SK-N-SH (cell line): Measurements from ENCODE around the gene METTL25B. TPM values are rescaled to one million over a fixed set of nuclear protein-coding genes. Genes with fewer than 3 reads are reported as not detected.

ENCODE experiments used
- CTCF ChIA-PET: fragments of 300-600, 350-600 bp; formaldehyde crosslinking; extraction: SDS; loops from one replicate; lab custom pipeline; 2021; lab: Yijun Ruan, JAX
- POLR2A ChIA-PET: fragments of 350-600 bp; sonication (Branson Sonifier 250); formaldehyde crosslinking; extraction: SDS; loops from one replicate; lab custom pipeline; 2020; ENCODE audit warnings: antibody characterized with exemption, inconsistent platforms; lab: Yijun Ruan, JAX
- DNase-seq: peaks from one replicate; pipeline ENCODE4 v3.0.0; 2012
- H2AFZ ChIP-seq: fragments of 200-600 bp; sonication (generic); 2 replicates; pipeline ENCODE4 v1.8.1; 2016; ENCODE audit warnings: antibody characterized with exemption, mild to moderate bottlenecking, low read depth
- H3F3A ChIP-seq: fragments of 200-600 bp; sonication (generic); replicated peaks from 2 replicates; pipeline ENCODE3; 2016; ENCODE audit warnings: antibody characterized with exemption, mild to moderate bottlenecking; ENCODE audit not compliant: insufficient read depth
- H3K27ac ChIP-seq, 2 experiments: fragments of 200-500 bp in 1 of 2; fragments of 200-600 bp in 1 of 2; sonication (Bioruptor generic) in 1 of 2; sonication (generic), shearing (Covaris generic) in 1 of 2; 2 replicates each; pipeline versions ENCODE4 v1.5.1 to v1.6.1; 2014 to 2016; ENCODE audit warnings: low read depth in 2 of 2, inconsistent platforms in 1 of 2, low read length in 1 of 2, mild to moderate bottlenecking in 1 of 2, mixed read lengths in 1 of 2
- H3K27me3 ChIP-seq: fragments of 200-600 bp; sonication (generic), shearing (Covaris generic); 2 replicates; pipeline ENCODE4 v1.6.1; 2016; ENCODE audit warnings: mixed run types; ENCODE audit not compliant: insufficient read depth
- H3K36me3 ChIP-seq, 2 experiments: fragments of 200-500 bp in 1 of 2; fragments of 200-600 bp in 1 of 2; sonication (Bioruptor generic) in 1 of 2; sonication (generic) in 1 of 2; replicated peaks in 1 of 2; 2 replicates each; pipeline versions ENCODE3 to v1.5.1; 2014 to 2016; ENCODE audit warnings: low read length in 1 of 2, mild to moderate bottlenecking in 1 of 2; ENCODE audit not compliant: insufficient read depth in 2 of 2, control insufficient read depth in 1 of 2
- H3K4me1 ChIP-seq, 2 experiments: fragments of 200-500 bp in 1 of 2; fragments of 200-600 bp in 1 of 2; sonication (Bioruptor generic) in 1 of 2; sonication (generic), shearing (Covaris generic) in 1 of 2; 2 replicates each; pipeline versions ENCODE4 v1.5.1 to v1.6.1; 2014 to 2016; ENCODE audit warnings: low read depth in 1 of 2, low read length in 1 of 2, mixed run types in 1 of 2; ENCODE audit not compliant: insufficient read depth in 2 of 2, control insufficient read depth in 1 of 2
- H3K4me2 ChIP-seq: fragments of 200-600 bp; sonication (generic), shearing (Covaris generic); 2 replicates; pipeline ENCODE4 v1.6.1; 2017; ENCODE audit warnings: mixed run types
- H3K4me3 ChIP-seq, 2 experiments: fragments of 200-500 bp in 1 of 2; fragments of 200-600 bp in 1 of 2; sonication (Bioruptor generic) in 1 of 2; sonication (generic), shearing (Covaris generic) in 1 of 2; 2 replicates each; pipeline versions ENCODE4 v1.5.1 to v1.8.1; 2014 to 2016; ENCODE audit warnings: low read depth in 2 of 2, inconsistent platforms in 1 of 2, low read length in 1 of 2, mild to moderate bottlenecking in 1 of 2, mixed read lengths in 1 of 2, moderate library complexity in 1 of 2
- H3K79me2 ChIP-seq: fragments of 200-600 bp; sonication (generic); 2 replicates; pipeline ENCODE4 v1.8.1; 2017; ENCODE audit warnings: mild to moderate bottlenecking; ENCODE audit not compliant: insufficient read depth
- H3K9ac ChIP-seq: fragments of 200-600 bp; sonication (generic); 2 replicates; pipeline ENCODE4 v1.6.1; 2017; ENCODE audit warnings: mixed run types
- H3K9me2 ChIP-seq: fragments of 200-600 bp; sonication (generic); 2 replicates; pipeline ENCODE4 v1.6.1; 2017; ENCODE audit warnings: mixed run types
- H3K9me3 ChIP-seq: fragments of 200-600 bp; sonication (generic); 2 replicates; pipeline ENCODE4 v1.6.1; 2017; ENCODE audit warnings: mixed run types, mild to moderate bottlenecking, moderate library complexity
- H4K20me1 ChIP-seq: fragments of 200-600 bp; sonication (generic); 2 replicates; pipeline ENCODE4 v1.6.1; 2017; ENCODE audit warnings: mild to moderate bottlenecking, mixed run types; ENCODE audit not compliant: insufficient read depth
- CHD2 ChIP-seq: fragments of 150-350 bp; IDR thresholded peaks from 2 replicates; pipeline ENCODE4 v1.6.1; 2018; ENCODE audit warnings: low read length; ENCODE audit not compliant: partially characterized antibody
- CTCF ChIP-seq: fragments of 200-600 bp; sonication (generic); IDR thresholded peaks from 2 replicates; pipeline ENCODE4 v1.6.1; 2017; ENCODE audit warnings: antibody characterized with exemption, mild to moderate bottlenecking, moderate library complexity
- ELF1 ChIP-seq: IDR thresholded peaks from 2 replicates; pipeline ENCODE4 v1.4.0; 2012
- EP300 ChIP-seq, 2 experiments: IDR thresholded peaks; 2 replicates each; pipeline versions ENCODE4 v1.4.0 to v1.6.1; 2012; ENCODE audit warnings: borderline replicate concordance in 1 of 2, low read depth in 1 of 2, low read length in 1 of 2
- FOSL2 ChIP-seq: IDR thresholded peaks from 2 replicates; pipeline ENCODE4 v1.4.0; 2012; ENCODE audit warnings: low read depth, mild to moderate bottlenecking, moderate library complexity, borderline replicate concordance
- FOXJ3 ChIP-seq: sonication (generic); formaldehyde crosslinking; IDR thresholded peaks from 2 replicates; pipeline ENCODE4 v1.5.1; 2020; ENCODE audit warnings: mild to moderate bottlenecking, missing genetic modification reagents
- FOXM1 ChIP-seq: IDR thresholded peaks from 2 replicates; pipeline ENCODE4 v1.4.0; 2012; ENCODE audit warnings: low read depth, mild to moderate bottlenecking
- GABPA ChIP-seq: IDR thresholded peaks from 2 replicates; pipeline ENCODE4 v1.4.0; 2012; ENCODE audit warnings: low read depth, mild to moderate bottlenecking
- MAX ChIP-seq: IDR thresholded peaks from 2 replicates; pipeline ENCODE4 v1.4.0; 2012; ENCODE audit warnings: low read depth
- MEF2A ChIP-seq: IDR thresholded peaks from 2 replicates; pipeline ENCODE4 v1.4.0; 2012; ENCODE audit warnings: low read depth, borderline replicate concordance
- MXI1 ChIP-seq: IDR thresholded peaks from 2 replicates; pipeline ENCODE4 v1.6.1; 2012; ENCODE audit warnings: mild to moderate bottlenecking, low read depth, low read length, improper control_type of control experiment
- NFIC ChIP-seq: IDR thresholded peaks from 2 replicates; pipeline ENCODE4 v1.4.0; 2012; ENCODE audit warnings: borderline replicate concordance
- NRF1 ChIP-seq: IDR thresholded peaks from 2 replicates; pipeline ENCODE4 v1.6.1; 2012; ENCODE audit warnings: low read depth, mild to moderate bottlenecking, low read length
- PBX3 ChIP-seq: IDR thresholded peaks from 2 replicates; pipeline ENCODE4; 2012
- POLR2AphosphoS5 ChIP-seq: IDR thresholded peaks from 2 replicates; pipeline ENCODE4 v1.6.1; 2012; ENCODE audit warnings: low read depth, low read length
- RCOR1 ChIP-seq: fragments of 150-350 bp; IDR thresholded peaks from 2 replicates; pipeline ENCODE4 v1.6.1; 2017; ENCODE audit warnings: antibody characterized with exemption, low read length
- RFX5 ChIP-seq: IDR thresholded peaks from 2 replicates; pipeline ENCODE4 v1.6.1; 2012; ENCODE audit warnings: mild to moderate bottlenecking, improper control_type of control experiment, low read length
- RXRA ChIP-seq: IDR thresholded peaks from 2 replicates; pipeline ENCODE4 v1.4.0; 2012; ENCODE audit warnings: low read depth, mild to moderate bottlenecking, borderline replicate concordance
- SIN3A ChIP-seq: IDR thresholded peaks from 2 replicates; pipeline ENCODE4 v1.6.1; 2012; ENCODE audit warnings: low read depth, mild to moderate bottlenecking, low read length, moderate library complexity, borderline replicate concordance
- SMC3 ChIP-seq: IDR thresholded peaks from 2 replicates; pipeline ENCODE4 v1.6.1; 2012; ENCODE audit warnings: low read depth, low read length, improper control_type of control experiment
- TAF1 ChIP-seq: IDR thresholded peaks from 2 replicates; pipeline ENCODE4 v1.6.1; 2012; ENCODE audit warnings: low read depth, mild to moderate bottlenecking, low read length, moderate library complexity, borderline replicate concordance
- TEAD4 ChIP-seq: IDR thresholded peaks from 2 replicates; pipeline ENCODE4 v1.4.0; 2012; ENCODE audit warnings: mild to moderate bottlenecking, borderline replicate concordance; ENCODE audit not compliant: insufficient read depth
- USF1 ChIP-seq: IDR thresholded peaks from 2 replicates; pipeline ENCODE4 v1.4.0; 2012; ENCODE audit warnings: low read depth, borderline replicate concordance
- YY1 ChIP-seq: IDR thresholded peaks from 2 replicates; pipeline ENCODE4 v1.4.0; 2012; ENCODE audit warnings: low read depth, mild to moderate bottlenecking
- WGBS: methylation state at CpG from one replicate; pipeline ENCODE4 v1.1.6; 2017; ENCODE audit warnings: low lambda C conversion rate; 5-methylcytosine and 5-hydroxymethylcytosine counted together
- polyA plus RNA-seq, 3 experiments: library from polyadenylated mRNA; depleted of rRNA; stranded (reverse); fragments of >200 nt; gene quantifications; 2 replicates each; pipeline ENCODE4 v1.2.3, GENCODE V29; 2012
- TF ChIP-seq, protein P1 (sequence below): IDR thresholded peaks from 2 replicates; pipeline ENCODE4 v1.4.0; 2012; ENCODE audit warnings: low read depth, borderline replicate concordance
- TF ChIP-seq, protein P2 (sequence below): fragments of 150-350 bp; IDR thresholded peaks from 2 replicates; pipeline ENCODE4 v1.6.1; 2017; ENCODE audit warnings: antibody characterized with exemption, low read length, low read depth, borderline replicate concordance

The METTL25B gene
- polyA plus RNA-seq, 1 of the 3 experiments (the other 2 are of a cell fraction), result 20.1 TPM

GRCh38 chr1:156740741-156741480, 12.6 kb downstream of the METTL25B start, which contains the start of gene MRPL24:
TSS of gene MRPL24 (minus strand) at chr1:156741088. CDS start at chr1:156738704, 2,384 bp downstream.
- peak within 1 kb of the TSS; percentile 78 for H3K9ac ChIP-seq
- no peaks in the 10 kb centered on the region for H3K27me3 ChIP-seq
- no peaks in the 10 kb centered on the region for H3K9me3 ChIP-seq
- H2AFZ ChIP-seq, result peak within 1 kb of the TSS; percentile 57
- peak within 1 kb of the TSS; percentile 82 to 92 for H3K27ac ChIP-seq
- ChIA-PET POLR2A (interaction anchor here (0.6 to 1.8 kb wide), 15 partner anchors 8 to 183 kb away, joined by 3 to 27 read pairs (median 4); partner anchors contain the start of genes HDGF, ISG20L2, METTL25B and NTRK1), CTCF (interaction anchor here (0.6 to 8.6 kb wide), 15 partner anchors 11 to 187 kb away, joined by 3 to 42 read pairs (median 4); partner anchors contain the start of genes HDGF, ISG20L2, METTL25B and NTRK1)
- H3F3A ChIP-seq, result peaks cover 28% of the 10 kb centered on the region
- no peaks in the 10 kb centered on the region for H4K20me1 ChIP-seq
- peak; percentile 91 for DNase-seq
- H3K4me2 ChIP-seq, result peak within 1 kb of the TSS; percentile 72
- peaks cover 8 to 12% of the 10 kb centered on the region in 2 experiments for H3K4me1 ChIP-seq
- 1% methylated on average over 36 of the region's 38 CpGs for WGBS
- peaks cover 26 to 70% of the 10 kb centered on the region in 2 experiments for H3K36me3 ChIP-seq
- peak within 1 kb of the TSS; percentile 83 to 94 for H3K4me3 ChIP-seq
- no peaks in the 10 kb centered on the region for H3K9me2 ChIP-seq
- H3K79me2 ChIP-seq, result peaks cover 43% of the 10 kb centered on the region
- TF ChIP-seq, protein P1, sequence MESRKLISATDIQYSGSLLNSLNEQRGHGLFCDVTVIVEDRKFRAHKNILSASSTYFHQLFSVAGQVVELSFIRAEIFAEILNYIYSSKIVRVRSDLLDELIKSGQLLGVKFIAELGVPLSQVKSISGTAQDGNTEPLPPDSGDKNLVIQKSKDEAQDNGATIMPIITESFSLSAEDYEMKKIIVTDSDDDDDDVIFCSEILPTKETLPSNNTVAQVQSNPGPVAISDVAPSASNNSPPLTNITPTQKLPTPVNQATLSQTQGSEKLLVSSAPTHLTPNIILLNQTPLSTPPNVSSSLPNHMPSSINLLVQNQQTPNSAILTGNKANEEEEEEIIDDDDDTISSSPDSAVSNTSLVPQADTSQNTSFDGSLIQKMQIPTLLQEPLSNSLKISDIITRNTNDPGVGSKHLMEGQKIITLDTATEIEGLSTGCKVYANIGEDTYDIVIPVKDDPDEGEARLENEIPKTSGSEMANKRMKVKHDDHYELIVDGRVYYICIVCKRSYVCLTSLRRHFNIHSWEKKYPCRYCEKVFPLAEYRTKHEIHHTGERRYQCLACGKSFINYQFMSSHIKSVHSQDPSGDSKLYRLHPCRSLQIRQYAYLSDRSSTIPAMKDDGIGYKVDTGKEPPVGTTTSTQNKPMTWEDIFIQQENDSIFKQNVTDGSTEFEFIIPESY, result peak; percentile 84
- TF ChIP-seq RCOR1 (peak; percentile 40; the same call in 1 of the 2 replicates), YY1 (peak; percentile 88), PBX3 (peak; percentile 59), CTCF (no peak), POLR2AphosphoS5 (peak; percentile 92; the same call in 1 of the 2 replicates), GABPA (peak; percentile 97), RXRA (no peak), FOXM1 (no peak), SIN3A (peak; percentile 93), TEAD4 (0 out of 2 replicates have a peak, but pooled peaks have one; percentile 28), MXI1 (peak; percentile 97), NFIC (peak; percentile 41; the same call in 1 of the 2 replicates), USF1 (no peak; the same call in 1 of the 2 replicates), CHD2 (peak; percentile 96), EP300 (IDR thresholded peaks at IDR 0.05; ENCODE audit: borderline replicate concordance in 1 of 2, low read depth in 1 of 2, low read length in 1 of 2) (peak in 1 of 2 experiments; percentile 31; a peak in 2 of 4 replicates), ELF1 (peak; percentile 98), TAF1 (peak; percentile 67), NRF1 (peak; percentile 98), MEF2A (no peak), SMC3 (peak; percentile 21; the same call in 1 of the 2 replicates), FOSL2 (0 out of 2 replicates have a peak, but pooled peaks have one; percentile 5), RFX5 (no peak), MAX (peak; percentile 99), FOXJ3 (peak; percentile 61; the same call in 1 of the 2 replicates)
- TF ChIP-seq, protein P2, sequence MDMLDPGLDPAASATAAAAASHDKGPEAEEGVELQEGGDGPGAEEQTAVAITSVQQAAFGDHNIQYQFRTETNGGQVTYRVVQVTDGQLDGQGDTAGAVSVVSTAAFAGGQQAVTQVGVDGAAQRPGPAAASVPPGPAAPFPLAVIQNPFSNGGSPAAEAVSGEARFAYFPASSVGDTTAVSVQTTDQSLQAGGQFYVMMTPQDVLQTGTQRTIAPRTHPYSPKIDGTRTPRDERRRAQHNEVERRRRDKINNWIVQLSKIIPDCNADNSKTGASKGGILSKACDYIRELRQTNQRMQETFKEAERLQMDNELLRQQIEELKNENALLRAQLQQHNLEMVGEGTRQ, result no peak
